ENCODE measurements around the gene UGT1A4.

UGT1A4 gene

DNA sequence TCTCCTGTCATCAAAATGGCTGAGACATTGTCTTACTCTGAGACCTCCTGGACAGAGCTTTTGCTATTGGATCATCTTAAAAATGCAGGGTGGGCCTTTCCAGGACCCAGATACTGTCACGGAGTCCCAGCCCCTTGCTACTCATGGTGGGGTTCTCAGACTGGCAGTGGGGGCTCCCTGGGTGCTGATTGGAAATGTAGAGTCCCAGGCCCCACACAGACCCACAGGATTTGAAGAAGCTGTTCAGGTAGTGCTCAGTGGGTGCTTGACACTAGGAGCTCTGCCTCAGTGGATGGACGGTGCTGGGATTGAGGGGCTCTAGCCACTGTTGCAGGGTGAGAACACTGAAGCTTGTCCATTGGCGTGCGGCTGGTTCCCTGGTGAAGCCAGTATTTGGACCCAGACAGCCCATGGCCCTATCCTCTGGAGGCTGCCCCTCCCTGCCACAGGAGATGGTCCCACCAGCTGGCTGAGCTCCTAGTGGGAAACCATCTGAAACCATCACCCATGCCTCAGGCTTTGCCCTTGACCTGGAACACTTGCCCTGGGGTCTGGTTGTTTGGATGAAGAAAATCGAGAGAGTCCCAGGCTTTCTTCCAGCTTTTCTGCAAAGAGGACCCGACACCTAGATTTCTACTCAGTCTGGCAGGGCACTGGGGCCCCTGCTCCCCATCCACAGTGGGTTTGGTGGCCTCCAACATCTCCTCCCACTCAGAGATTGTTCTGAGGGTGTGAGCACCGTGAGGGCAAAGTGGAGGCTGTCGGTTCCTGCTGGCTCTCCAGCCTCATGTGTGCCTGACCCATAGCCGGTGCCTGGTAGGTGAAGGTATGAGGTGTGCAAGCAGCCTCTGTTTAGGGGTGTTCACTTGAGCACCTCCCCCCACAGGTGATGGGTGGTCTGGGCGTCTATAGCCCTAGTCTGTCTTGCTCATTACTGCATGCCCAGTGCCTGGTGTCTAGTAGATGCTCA lies 89.7 kb downstream of the UGT1A4 start:
- Histone ChIP-seq H3K9ac (ENCODE audit: low read depth, low read length) (no peak overlapping the region), H3K4me3 (ENCODE audit: low read depth, low read length) (no peak overlapping the region), H3K4me1 (ENCODE audit: control insufficient read depth, insufficient read depth, low read length) (no peaks in the 10 kb centered on the region), H3K27me3 (ENCODE audit: control insufficient read depth, insufficient read depth, low read length) (no peaks in the 10 kb centered on the region), H3K9me3 (ENCODE audit: control insufficient read depth, insufficient read depth, low read length) (no peaks in the 10 kb centered on the region), H3K36me3 (ENCODE audit: control insufficient read depth, insufficient read depth, low read length) (no peaks in the 10 kb centered on the region)

GRCh38 chr2:233810385-233810784 lies 91.8 kb downstream of the UGT1A4 start:
- Histone ChIP-seq H3K36me3 (ENCODE audit: control insufficient read depth, insufficient read depth, low read length) (no peaks in the 10 kb centered on the region), H3K4me3 (ENCODE audit: low read depth, low read length) (no peak overlapping the region), H3K9me3 (ENCODE audit: control insufficient read depth, insufficient read depth, low read length) (no peaks in the 10 kb centered on the region), H3K9ac (ENCODE audit: low read depth, low read length) (no peak overlapping the region), H3K27me3 (ENCODE audit: control insufficient read depth, insufficient read depth, low read length) (no peaks in the 10 kb centered on the region), H3K4me1 (ENCODE audit: control insufficient read depth, insufficient read depth, low read length) (no peaks in the 10 kb centered on the region)

- Histone ChIP-seq H3K4me1 (ENCODE audit: control insufficient read depth, insufficient read depth, low read length) (no peaks in the 10 kb centered on the region), H3K27me3 (ENCODE audit: control insufficient read depth, insufficient read depth, low read length) (no peaks in the 10 kb centered on the region), H3K9ac (ENCODE audit: low read depth, low read length) (no peak overlapping the region), H3K36me3 (ENCODE audit: control insufficient read depth, insufficient read depth, low read length) (no peaks in the 10 kb centered on the region), H3K9me3 (ENCODE audit: control insufficient read depth, insufficient read depth, low read length) (no peaks in the 10 kb centered on the region), H3K4me3 (ENCODE audit: low read depth, low read length) (no peak overlapping the region)
Observed at GRCh38 chr2:233811087-233811486, 92.6 kb downstream of the UGT1A4 start.

GRCh38 chr2:233811732-233812131 lies 93.2 kb downstream of the UGT1A4 start:
- H3K27me3 ChIP-seq (ENCODE audit: control insufficient read depth, insufficient read depth, low read length) = no peaks in the 10 kb centered on the region

DNA sequence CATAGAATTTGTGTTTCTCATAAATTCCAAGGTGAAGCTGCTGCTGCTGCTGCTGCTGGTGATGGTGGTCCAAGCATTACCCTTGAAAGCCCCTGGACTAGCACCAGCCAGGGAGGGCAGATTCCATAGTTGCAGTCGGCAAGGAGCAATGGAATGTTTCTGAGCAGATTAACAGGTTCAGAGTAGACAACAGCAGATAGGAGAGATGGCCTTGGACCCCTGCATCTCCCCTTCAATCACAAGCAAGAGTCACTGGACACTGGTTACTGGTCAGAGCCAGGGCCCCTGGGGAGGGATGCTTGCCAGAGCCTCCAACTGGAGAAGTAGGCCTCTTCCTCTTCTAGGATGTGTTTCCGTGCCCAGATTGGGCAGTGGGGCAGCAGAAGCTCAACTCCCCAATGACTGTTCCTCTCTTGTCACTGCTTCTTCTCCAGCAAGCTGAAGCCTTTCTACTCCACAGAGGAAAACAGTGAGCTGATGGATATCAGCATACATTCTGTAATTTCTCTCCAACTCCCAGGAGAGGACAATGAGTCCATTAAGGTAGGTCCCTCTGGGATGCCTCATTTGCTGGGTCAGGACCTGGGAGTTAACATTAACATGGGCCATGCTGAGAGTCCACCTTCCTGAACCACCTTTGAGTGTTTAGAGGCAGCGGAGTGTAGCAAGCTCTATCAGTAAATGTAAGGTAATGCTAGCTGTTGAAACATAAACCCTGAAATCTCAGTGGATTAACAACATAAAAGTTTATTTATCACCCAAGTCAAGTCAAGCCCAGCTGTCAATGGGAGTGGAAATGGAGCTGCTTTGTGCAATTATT lies 94.9 kb downstream of the UGT1A4 start:
- no peak overlapping the region for H3K4me3 ChIP-seq (ENCODE audit: low read depth, low read length)
- no peaks in the 10 kb centered on the region for H3K27me3 ChIP-seq (ENCODE audit: control insufficient read depth, insufficient read depth, low read length)
- no peak overlapping the region for H3K9ac ChIP-seq (ENCODE audit: low read depth, low read length)
- no peaks in the 10 kb centered on the region for H3K36me3 ChIP-seq (ENCODE audit: control insufficient read depth, insufficient read depth, low read length)
- H3K4me1 ChIP-seq (ENCODE audit: control insufficient read depth, insufficient read depth, low read length) = no peaks in the 10 kb centered on the region
- H3K9me3 ChIP-seq (ENCODE audit: control insufficient read depth, insufficient read depth, low read length) = no peaks in the 10 kb centered on the region

More at GRCh38 chr2:233811732-233812131, 93.2 kb downstream of the UGT1A4 start:
- Histone ChIP-seq H3K4me1 (ENCODE audit: control insufficient read depth, insufficient read depth, low read length) (no peaks in the 10 kb centered on the region), H3K36me3 (ENCODE audit: control insufficient read depth, insufficient read depth, low read length) (no peaks in the 10 kb centered on the region), H3K9me3 (ENCODE audit: control insufficient read depth, insufficient read depth, low read length) (no peaks in the 10 kb centered on the region), H3K4me3 (ENCODE audit: low read depth, low read length) (no peak overlapping the region), H3K9ac (ENCODE audit: low read depth, low read length) (no peak overlapping the region)

- Histone ChIP-seq H3K4me3 (ENCODE audit: low read depth, low read length) (no peak overlapping the region), H3K36me3 (ENCODE audit: control insufficient read depth, insufficient read depth, low read length) (no peaks in the 10 kb centered on the region), H3K9ac (ENCODE audit: low read depth, low read length) (no peak overlapping the region), H3K27me3 (ENCODE audit: control insufficient read depth, insufficient read depth, low read length) (no peaks in the 10 kb centered on the region), H3K4me1 (ENCODE audit: control insufficient read depth, insufficient read depth, low read length) (no peaks in the 10 kb centered on the region), H3K9me3 (ENCODE audit: control insufficient read depth, insufficient read depth, low read length) (no peaks in the 10 kb centered on the region)
Observed at GRCh38 chr2:233814056-233814835, 95.7 kb downstream of the UGT1A4 start.

- H3K27me3 ChIP-seq (ENCODE audit: control insufficient read depth, insufficient read depth, low read length) = no peaks in the 10 kb centered on the region
- H3K4me3 ChIP-seq (ENCODE audit: low read depth, low read length) = no peak overlapping the region
- no peaks in the 10 kb centered on the region for H3K9me3 ChIP-seq (ENCODE audit: control insufficient read depth, insufficient read depth, low read length)
- no peak overlapping the region for H3K9ac ChIP-seq (ENCODE audit: low read depth, low read length)
- H3K36me3 ChIP-seq (ENCODE audit: control insufficient read depth, insufficient read depth, low read length) = no peaks in the 10 kb centered on the region
- no peaks in the 10 kb centered on the region for H3K4me1 ChIP-seq (ENCODE audit: control insufficient read depth, insufficient read depth, low read length)
Observed at GRCh38 chr2:233815861-233816260, 97.3 kb downstream of the UGT1A4 start.

GRCh38 chr2:233816334-233816733 lies 97.8 kb downstream of the UGT1A4 start:
- Histone ChIP-seq H3K4me1 (ENCODE audit: control insufficient read depth, insufficient read depth, low read length) (no peaks in the 10 kb centered on the region), H3K9me3 (ENCODE audit: control insufficient read depth, insufficient read depth, low read length) (no peaks in the 10 kb centered on the region), H3K36me3 (ENCODE audit: control insufficient read depth, insufficient read depth, low read length) (no peaks in the 10 kb centered on the region), H3K9ac (ENCODE audit: low read depth, low read length) (no peak overlapping the region), H3K27me3 (ENCODE audit: control insufficient read depth, insufficient read depth, low read length) (no peaks in the 10 kb centered on the region), H3K4me3 (ENCODE audit: low read depth, low read length) (no peak overlapping the region)

DNA sequence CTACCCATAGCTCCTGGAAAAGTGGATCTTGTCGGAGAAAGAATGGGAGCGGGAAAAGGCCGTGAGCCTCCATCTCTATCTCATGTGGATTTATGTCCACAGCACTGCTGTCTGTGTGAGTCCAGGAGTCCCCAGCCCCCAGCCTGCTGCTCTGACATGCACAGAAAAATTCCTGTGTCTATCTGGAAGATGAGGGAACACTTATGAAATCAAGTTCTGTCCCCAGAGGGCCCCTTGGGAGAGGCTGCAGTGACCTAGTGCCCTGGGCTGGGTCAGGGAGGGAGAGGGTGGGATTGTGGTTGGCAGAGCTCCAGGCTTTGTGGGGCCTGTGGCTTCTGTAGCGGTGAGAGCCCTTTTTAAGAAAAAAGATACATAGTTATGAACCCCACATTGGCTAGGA lies 98.2 kb downstream of the UGT1A4 start:
- Histone ChIP-seq H3K36me3 (ENCODE audit: control insufficient read depth, insufficient read depth, low read length) (no peaks in the 10 kb centered on the region), H3K4me1 (ENCODE audit: control insufficient read depth, insufficient read depth, low read length) (no peaks in the 10 kb centered on the region), H3K9me3 (ENCODE audit: control insufficient read depth, insufficient read depth, low read length) (no peaks in the 10 kb centered on the region), H3K27me3 (ENCODE audit: control insufficient read depth, insufficient read depth, low read length) (no peaks in the 10 kb centered on the region), H3K4me3 (ENCODE audit: low read depth, low read length) (no peak overlapping the region), H3K9ac (ENCODE audit: low read depth, low read length) (no peak overlapping the region)

- no peak overlapping the region for H3K9ac ChIP-seq (ENCODE audit: low read depth, low read length)
- H3K9me3 ChIP-seq (ENCODE audit: control insufficient read depth, insufficient read depth, low read length) = no peaks in the 10 kb centered on the region
- no peak overlapping the region for H3K4me3 ChIP-seq (ENCODE audit: low read depth, low read length)
- no peaks in the 10 kb centered on the region for H3K27me3 ChIP-seq (ENCODE audit: control insufficient read depth, insufficient read depth, low read length)
- no peaks in the 10 kb centered on the region for H3K36me3 ChIP-seq (ENCODE audit: control insufficient read depth, insufficient read depth, low read length)
- H3K4me1 ChIP-seq (ENCODE audit: control insufficient read depth, insufficient read depth, low read length) = no peaks in the 10 kb centered on the region
Observed at GRCh38 chr2:233817361-233817911, 98.9 kb downstream of the UGT1A4 start.

DNA sequence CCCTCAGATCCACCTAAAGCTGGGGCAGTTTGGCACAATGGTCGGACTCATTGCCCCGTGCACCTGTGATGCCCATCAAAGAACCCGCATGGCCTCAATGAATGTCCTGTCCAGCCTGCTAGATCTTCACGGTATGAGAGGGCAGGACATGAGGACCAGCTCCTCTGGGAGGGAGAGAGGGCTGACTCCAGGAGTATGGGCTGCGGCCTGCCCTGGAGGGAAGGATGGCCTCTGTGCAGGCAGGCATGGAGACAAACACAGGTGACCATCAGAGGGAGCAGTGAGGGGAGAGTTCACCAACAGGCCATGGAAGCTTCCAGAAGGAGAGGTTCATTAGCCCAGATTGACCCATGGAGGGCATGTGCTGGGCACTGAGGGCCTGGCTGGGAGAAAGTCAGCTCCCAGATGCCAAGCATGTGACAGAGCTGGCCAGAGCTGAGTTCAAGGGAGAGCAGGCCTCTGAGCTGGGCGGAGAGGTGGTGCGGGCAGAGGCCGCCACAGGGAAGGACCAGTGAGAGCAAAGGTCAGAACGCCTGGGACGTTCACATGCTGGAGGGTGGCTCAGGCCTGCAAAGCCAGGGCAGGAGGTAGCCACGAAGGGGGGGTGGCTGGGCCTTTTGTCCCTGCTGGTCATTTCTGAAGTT lies 99.6 kb downstream of the UGT1A4 start:
- no peaks in the 10 kb centered on the region for H3K27me3 ChIP-seq (ENCODE audit: control insufficient read depth, insufficient read depth, low read length)
- H3K9me3 ChIP-seq (ENCODE audit: control insufficient read depth, insufficient read depth, low read length) = no peaks in the 10 kb centered on the region
- no peak overlapping the region for H3K9ac ChIP-seq (ENCODE audit: low read depth, low read length)
- no peaks in the 10 kb centered on the region for H3K36me3 ChIP-seq (ENCODE audit: control insufficient read depth, insufficient read depth, low read length)
- no peaks in the 10 kb centered on the region for H3K4me1 ChIP-seq (ENCODE audit: control insufficient read depth, insufficient read depth, low read length)
- H3K4me3 ChIP-seq (ENCODE audit: low read depth, low read length) = no peak overlapping the region
